ENCODE results near the gene CHKB. TPM values are rescaled to one million over a fixed set of nuclear protein-coding genes. Genes with fewer than 3 reads are reported as not detected.
A peak's percentile ranks its signal among the peaks of the same experiment; 100 is the strongest.

CHKB gene
- total and polyA plus RNA-seq, 11 donors, result 16.7 to 77.1 (median 35.6) TPM

DNA sequence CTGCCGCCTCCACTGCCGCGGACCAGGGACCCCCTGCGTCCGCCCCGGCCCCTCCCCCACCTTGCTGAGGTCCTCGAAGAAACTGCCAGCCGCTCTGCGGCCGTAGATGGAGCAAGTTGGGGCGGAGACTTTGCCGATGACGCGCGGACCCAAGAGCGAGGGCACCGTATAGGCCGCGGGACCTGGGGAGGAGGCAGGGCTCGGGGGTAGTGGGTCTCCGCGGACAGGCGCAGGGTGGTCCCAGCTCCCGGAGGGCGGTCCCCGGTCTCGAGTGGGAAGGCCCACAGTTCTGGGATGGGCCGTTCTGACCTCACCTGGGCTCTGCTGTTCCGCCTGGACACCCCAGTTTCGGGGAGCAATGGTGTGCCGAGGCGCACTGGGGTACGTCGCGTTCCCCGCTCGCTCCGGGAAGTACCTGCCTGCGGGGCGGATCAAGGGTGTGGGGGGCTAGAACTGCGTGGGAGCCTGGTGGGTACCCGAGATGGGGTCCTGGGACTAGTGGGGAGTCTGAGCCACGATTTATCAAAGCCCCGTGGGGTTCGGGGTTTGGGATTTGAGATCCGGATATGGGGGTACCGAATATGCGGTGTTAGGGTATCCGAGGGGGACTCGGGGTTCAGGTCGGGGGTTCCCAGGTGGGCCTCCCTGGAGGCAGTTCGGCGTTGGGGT is 51.6 kb downstream of the CHKB start:
- Histone ChIP-seq H3K36me3 (peaks cover 0 to 17% (median 0%) of the 10 kb centered on the region in 9 donors), H3K9me3 (no peaks in the 10 kb centered on the region), H3K27me3 (peaks cover 0 to 61% (median 6%) of the 10 kb centered on the region in 9 donors), H3K4me3 (peak overlapping the region; percentile 48 to 89 (median 72)), H3K27ac (peak overlapping the region; percentile 78 to 98 (median 94)), H3K4me1 (peaks cover 0 to 72% (median 31%) of the 10 kb centered on the region in 12 donors)
- TF ChIP-seq CTCF (IDR thresholded peaks at IDR 0.05), result no peak
- peak in 1 of 2 donors; percentile 55 for TF ChIP-seq POLR2A (IDR thresholded peaks at IDR 0.05)
- peak; percentile 84 to 94 (median 90) for DNase-seq
- 3 to 6% (median 4%) methylated on average over 30 to 53 of the region's 53 CpGs for WGBS, 4 donors
- intact Hi-C loops (cut with DNase I), result no loop called here
- ATAC-seq, result peak; percentile 35 to 58 (median 50)

GRCh38 chr22:50530580-50530876 is 52.1 kb downstream of the CHKB start:
- Histone ChIP-seq H3K4me3 (peak overlapping the region; percentile 48 to 89 (median 72)), H3K9me3 (no peaks in the 10 kb centered on the region), H3K4me1 (peaks cover 0 to 68% (median 31%) of the 10 kb centered on the region in 12 donors), H3K27ac (peak overlapping the region; percentile 78 to 98 (median 94)), H3K36me3 (peaks cover 0 to 17% (median 0%) of the 10 kb centered on the region in 9 donors), H3K27me3 (peaks cover 0 to 59% (median 6%) of the 10 kb centered on the region in 9 donors)
- intact Hi-C loops (cut with DNase I), result no loop called here
- ATAC-seq (no peak), DNase-seq (no peak)
- TF ChIP-seq POLR2A (IDR thresholded peaks at IDR 0.05) (no peak), CTCF (IDR thresholded peaks at IDR 0.05) (no peak)
- 0 to 4% (median 1%) methylated on average over 2 to 21 of the region's 21 CpGs for WGBS, 4 donors

DNA sequence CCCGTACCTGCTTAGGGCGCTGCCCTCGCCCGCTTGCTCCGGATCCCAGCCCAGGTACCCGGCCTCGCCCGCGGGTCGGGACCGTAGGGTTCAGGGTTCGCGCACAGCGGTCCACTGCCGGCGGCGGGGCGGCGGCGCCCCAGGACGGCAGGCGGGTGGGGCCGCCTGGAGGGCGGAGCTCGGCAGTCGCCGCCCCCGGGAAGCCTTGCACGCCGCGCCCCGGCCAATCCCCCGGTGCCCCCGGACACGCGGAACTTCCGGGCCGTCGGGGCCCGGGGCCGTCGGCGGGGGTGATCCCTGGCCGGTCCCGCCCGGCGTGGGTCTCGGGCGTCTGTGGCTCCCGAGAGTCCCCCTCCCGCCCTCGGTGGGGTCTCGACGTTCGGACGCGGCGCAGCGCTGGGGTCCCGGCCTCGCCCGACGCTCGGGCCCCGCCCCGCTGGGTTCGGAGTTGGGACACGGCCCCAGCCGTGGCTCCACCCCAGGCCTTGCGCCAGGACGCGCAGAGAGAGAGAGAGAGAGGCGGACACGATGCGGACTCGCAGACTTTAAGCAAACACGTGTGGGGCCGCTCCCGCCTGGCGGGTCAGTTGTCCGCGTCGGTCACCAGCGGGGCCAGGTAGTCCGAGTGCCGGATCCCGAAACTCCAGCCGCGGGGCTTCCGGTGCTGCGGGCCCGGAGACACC is 52.6 kb downstream of the CHKB start, which contains the start of gene TYMP:
Gene TYMP, minus strand, starts transcription at position 116 of the 683 bp plus-strand sequence. CDS start 303 bp downstream, outside the sequence.
- intact Hi-C loops (cut with DNase I), result loop anchor here in 3 of 10 donors (1.0 to 10.0 kb wide), 4 partner anchors 32 to 285 kb away; partner anchors contain the start of genes SYCE3 (in 1 of the 3) and TUBGCP6 (in 1 of the 3)
- Histone ChIP-seq H3K27ac (peak within 1 kb of the TSS; percentile 78 to 98 (median 94)), H3K27me3 (peaks cover 0 to 55% (median 6%) of the 10 kb centered on the region in 9 donors), H3K36me3 (peaks cover 0 to 19% (median 0%) of the 10 kb centered on the region in 9 donors), H3K4me3 (peak within 1 kb of the TSS; percentile 48 to 89 (median 72)), H3K4me1 (peaks cover 0 to 65% (median 33%) of the 10 kb centered on the region in 12 donors), H3K9me3 (no peaks in the 10 kb centered on the region)
- ATAC-seq, result peak in 3 of 4 donors; percentile 36 to 47 (median 45)
- TF ChIP-seq POLR2A (IDR thresholded peaks at IDR 0.05) (peak in 1 of 2 donors; percentile 68), CTCF (IDR thresholded peaks at IDR 0.05) (no peak)
- DNase-seq, result peak; percentile 84 to 94 (median 89)
- WGBS, 4 donors, result 0 to 2% (median 1%) methylated on average over 12 to 92 of the region's 92 CpGs
